KBM-7 (cell line): ENCODE measurements around the gene RGL3.
"Not testable (repeated sequence)": the region's sequence is repeated elsewhere in the genome, so short reads cannot be mapped to it uniquely, and the experiment has no call there.

Experiments
- DNase-seq: peaks from one replicate; pipeline ENCODE4 v3.0.0-alpha.2; 2015
- in situ Hi-C: fragments of 300-500 bp; cut with MboI; formaldehyde crosslinking; loops from 2 replicates; pipeline ENCODE4 v1.14.3; 2020; ENCODE audit warnings: low sequenced_read_pairs, low pct_unique_long_range_greater_than_20kb, mixed read lengths

Gene RGL3

DNA sequence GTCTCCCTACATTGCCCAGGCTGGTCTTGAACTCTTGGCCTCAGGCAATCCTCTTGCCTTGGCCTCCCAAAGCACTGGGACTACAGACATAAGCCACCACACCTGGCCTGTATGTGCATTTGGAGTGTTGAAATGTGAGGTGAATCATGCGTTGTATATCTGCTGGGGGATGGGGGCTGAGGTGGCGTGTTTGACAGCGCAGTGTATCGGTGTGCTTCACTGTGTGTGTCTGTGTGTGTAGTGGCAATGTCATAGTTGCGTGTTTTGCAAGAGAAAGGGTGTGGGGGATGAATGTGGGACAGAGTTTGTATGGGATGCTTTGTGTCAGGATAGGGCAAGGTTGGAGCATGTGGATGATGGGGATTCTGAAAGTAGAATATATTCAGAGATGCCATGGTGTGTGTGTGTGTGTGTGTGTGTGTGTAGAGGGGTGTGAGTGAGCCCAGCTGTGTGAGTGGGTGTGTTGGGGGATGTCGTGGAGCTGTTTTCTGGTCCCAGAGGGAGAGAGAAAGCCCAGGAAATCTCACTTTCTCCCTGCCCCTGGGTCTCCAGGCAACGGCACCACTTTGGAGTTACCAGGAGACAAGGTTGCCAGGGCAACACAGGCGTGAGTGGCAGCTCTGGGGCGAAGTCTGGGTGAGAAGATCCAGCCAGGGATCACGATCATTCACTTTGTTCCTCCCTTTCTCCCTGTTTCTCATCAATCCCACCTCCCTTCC lies 45.8 kb downstream of the RGL3 start:
- DNase-seq: no peak
- in situ Hi-C loops: no loop called here

DNA sequence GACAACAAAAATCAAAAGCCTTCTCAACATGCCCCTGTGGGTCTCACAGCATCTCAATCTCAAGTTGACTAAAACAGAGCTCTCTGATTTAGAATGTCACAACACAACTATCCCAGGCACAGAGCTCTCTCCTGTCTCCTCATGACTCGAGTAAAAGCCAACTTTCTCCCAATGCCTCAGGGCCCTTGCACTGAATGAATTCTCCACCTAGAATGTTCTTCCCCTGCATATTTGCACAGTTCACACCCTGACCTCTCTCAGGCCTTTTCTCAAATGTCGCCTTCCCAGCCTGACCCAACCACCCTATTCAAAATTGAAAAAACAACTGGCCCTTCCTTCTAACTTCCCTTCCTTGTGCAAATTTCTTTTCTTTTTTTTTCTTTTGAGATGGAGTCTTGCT lies 48.4 kb downstream of the RGL3 start:
- in situ Hi-C loops: no loop called here
- DNase-seq: no peak

- in situ Hi-C loops: no loop called here
- DNase-seq: no peak
Measured at GRCh38 chr19:11367528-11367927, 51.6 kb downstream of the RGL3 start.

GRCh38 chr19:11365557-11366117 lies 53.5 kb downstream of the RGL3 start:
- in situ Hi-C loops: no loop called here
- no peak for DNase-seq

DNA sequence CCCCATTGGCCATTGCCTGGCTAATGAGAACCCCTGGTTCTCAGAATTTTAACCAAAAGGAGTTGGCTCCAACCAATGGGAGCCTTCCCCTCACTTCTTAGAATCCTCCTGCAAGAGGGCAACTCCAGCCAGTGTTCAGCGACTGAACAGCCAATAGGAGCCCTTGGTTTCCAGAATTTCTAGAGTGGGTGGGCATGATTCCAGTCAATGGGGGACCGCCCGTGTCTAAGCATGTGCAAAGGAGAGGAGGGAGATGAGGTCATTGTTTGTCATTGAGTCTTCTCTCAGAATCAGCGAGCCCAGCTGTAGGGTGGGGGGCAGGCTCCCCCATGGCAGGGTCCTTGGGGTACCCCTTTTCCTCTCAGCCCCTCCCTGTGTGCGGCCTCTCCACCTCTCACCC lies 54.2 kb downstream of the RGL3 start:
- no peak for DNase-seq
- in situ Hi-C loops: no loop called here

DNA sequence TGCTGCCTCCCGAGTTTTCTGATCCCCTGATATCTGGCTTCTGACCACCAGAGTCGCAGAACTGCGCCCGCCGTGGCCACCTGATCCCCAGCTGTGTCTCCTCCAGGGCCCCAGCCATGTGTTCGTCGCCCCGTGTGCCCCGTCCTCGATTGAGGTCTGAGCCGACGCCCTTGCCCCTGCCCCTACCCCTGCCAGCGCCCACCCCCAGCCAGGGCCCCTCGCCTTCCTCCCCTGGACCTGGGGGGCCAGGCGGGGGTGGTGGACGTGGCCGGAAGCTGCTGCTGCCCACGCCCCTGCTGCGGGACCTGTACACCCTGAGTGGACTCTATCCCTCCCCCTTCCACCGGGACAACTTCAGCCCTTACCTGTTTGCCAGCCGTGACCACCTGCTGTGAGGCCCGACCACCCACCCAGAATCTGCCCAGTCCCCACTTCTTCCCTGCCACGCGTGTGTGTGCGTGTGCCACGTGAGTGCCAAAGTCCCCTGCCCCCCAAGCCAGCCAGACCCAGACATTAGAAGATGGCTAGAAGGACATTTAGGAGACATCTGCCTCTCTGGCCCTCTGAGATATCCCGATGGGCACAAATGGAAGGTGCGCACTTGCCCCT lies 54.7 kb downstream of the RGL3 start:
- DNase-seq: no peak
- in situ Hi-C loops: no loop called here

DNA sequence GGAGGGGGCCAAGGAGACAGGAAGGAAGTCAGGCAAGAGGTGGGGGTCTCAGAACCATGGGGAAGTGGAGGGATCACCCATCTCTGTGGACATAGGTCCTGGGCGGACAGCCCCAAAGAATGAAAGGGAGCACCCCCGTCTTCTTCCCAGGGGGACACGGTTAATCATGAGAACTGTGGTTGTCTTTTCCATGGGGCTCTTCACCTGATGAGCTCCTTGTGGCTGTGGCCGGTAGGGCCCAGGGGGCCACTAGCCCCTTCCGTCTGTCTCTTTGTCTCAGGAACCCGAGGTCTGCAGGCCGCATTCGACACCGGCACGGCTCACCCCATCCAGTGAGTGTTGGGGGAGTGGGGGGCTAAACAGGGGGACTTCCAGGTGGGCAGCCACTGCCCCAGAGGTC lies 55.2 kb downstream of the RGL3 start:
- no peak for DNase-seq
- in situ Hi-C loops: no loop called here

- in situ Hi-C loops: no loop called here
- DNase-seq: no peak
Measured at GRCh38 chr19:11361771-11362731, 57.1 kb downstream of the RGL3 start.

DNA sequence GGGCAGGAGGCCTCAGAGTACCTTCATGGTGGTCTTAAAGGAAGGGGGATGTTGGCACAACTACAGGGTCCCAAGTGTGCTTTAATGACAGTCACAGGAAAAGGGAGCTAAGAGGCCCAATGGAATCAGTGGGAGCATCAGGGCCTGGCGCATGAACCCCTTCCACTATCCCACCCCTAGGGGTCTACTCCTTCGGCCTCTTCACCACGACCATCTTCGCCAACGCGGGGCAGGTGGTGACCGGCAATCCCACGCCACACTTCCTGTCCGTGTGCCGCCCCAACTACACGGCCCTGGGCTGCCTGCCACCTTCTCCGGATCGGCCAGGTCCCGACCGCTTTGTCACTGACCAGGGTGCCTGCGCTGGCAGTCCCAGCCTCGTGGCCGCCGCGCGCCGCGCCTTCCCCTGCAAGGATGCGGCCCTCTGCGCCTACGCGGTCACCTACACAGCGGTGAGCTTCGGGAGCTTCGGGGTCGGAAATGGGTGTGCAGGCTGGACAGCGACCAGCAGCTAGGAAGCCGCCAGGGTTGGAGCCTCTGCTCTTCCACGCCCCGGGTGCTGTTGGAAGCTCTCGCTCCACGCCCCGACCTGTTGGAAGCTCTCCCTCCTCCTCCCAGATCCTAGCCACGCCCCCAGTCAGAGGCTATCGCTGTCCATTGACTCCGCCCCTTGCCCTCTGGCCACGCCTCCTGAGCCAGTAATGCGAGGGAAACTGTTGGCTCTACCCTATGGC lies 57.9 kb downstream of the RGL3 start:
- in situ Hi-C loops: no loop called here
- DNase-seq: no peak

GRCh38 chr19:11359421-11359820 lies 59.7 kb downstream of the RGL3 start:
- in situ Hi-C loops: no loop called here
- DNase-seq: no peak

GRCh38 chr19:11356676-11357550 lies 62.2 kb downstream of the RGL3 start:
- in situ Hi-C loops: no loop called here
- no peak for DNase-seq

- DNase-seq: no peak
- in situ Hi-C loops: no loop called here
Measured at GRCh38 chr19:11356074-11356397, 63.1 kb downstream of the RGL3 start.

DNA sequence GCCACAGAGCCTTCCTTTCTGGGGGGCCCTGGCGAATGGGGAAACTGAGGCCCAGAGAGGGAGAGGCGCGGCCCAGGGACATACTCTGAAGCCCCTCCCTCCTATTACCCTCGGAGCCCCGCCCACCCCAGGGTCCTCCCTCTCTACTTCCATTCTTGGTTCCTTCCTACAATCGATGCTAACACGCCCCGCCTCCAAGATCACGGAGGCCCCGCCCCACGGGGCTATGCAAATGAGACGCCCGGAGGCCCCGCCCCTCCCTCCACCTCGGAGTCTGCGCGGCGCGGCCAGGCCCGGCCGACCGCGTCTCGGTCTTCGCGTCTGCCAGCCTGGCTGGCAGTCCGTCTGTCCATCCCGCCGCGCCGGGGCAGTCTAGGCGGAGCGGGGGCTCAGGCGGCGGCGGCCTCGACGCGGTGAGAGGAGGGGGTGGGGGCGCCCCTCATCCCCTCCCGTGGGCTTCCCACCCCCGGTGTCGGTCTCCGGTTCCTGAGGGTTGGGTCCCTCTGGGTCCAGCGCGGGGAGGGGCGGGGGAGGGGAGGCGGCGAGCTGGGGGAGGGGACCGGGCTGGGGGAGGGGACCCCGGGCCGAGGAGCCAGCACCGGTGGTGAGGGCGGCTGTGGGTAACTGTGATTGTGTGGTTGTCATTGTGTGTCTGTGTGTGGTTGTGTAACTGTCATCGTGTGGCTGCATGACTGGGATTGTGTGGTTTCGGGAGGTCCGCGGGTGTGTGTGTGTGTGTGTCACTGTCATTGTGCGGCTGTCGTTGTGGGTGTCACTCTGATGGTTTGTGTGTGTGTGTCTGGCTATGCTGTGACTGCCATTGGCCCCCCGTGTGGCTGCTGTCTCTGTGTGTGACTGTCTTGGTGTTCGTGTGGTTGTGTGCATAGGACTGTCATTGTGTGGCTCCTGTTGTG lies 63.7 kb downstream of the RGL3 start, which contains the start of gene PLPPR2:
Gene PLPPR2, plus strand, starts transcription at position 273 of the 914 bp plus-strand sequence. CDS start 2,242 bp downstream, outside the sequence.
- in situ Hi-C loops: no loop called here
- peak; percentile 89 for DNase-seq

DNA sequence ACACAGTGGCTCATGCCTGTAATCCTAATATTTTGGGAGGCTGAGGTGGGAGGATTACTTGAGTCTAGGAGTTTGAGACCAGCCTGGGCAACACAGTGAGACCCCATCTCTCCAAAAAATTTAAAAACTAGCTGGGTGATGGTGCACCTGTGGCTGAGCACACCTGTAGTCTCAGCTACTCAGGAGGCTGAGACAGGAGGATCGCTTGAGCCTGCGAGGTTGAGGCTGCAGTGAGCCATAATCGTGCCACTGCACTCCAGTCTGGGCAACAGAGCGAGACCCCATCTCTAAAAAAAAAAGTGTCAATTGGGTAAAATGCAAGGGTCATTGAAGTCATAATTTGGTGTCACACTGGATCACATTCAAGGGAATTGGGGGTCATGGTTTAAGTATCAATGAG lies 65.0 kb downstream of the RGL3 start:
- DNase-seq, in situ Hi-C loops: not testable (repeated sequence)

GRCh38 chr19:11349171-11349570 lies 69.9 kb downstream of the RGL3 start:
- in situ Hi-C loops: no loop called here
- no peak for DNase-seq

GRCh38 chr19:11347546-11348039 lies 71.5 kb downstream of the RGL3 start:
- in situ Hi-C loops: no loop called here

More at GRCh38 chr19:11347546-11348039, 71.5 kb downstream of the RGL3 start:
- peak; percentile 32 for DNase-seq
